ENCODE measurements around the gene CASP7. TPM values are rescaled to one million over a fixed set of nuclear protein-coding genes. Genes with fewer than 3 reads are reported as not detected.

Gene CASP7
- total and polyA plus RNA-seq, 10 of the 15 experiments (the other 5 are each of a cell fraction or from before 2014, with no cell fraction given) = 23.7 to 34.4 (median 28.7) TPM

GRCh38 chr10:113716109-113716910 lies 36.6 kb downstream of the CASP7 start:
- Histone ChIP-seq H2AFZ (ENCODE audit: control insufficient read depth, low read depth, low read length) (no peak overlapping the region), H3K4me1 (ENCODE audit: control insufficient read depth, insufficient read depth, low read length) (peaks cover 7% of the 10 kb centered on the region), H3K9me3 (replicated peaks; ENCODE audit: control insufficient read depth, insufficient read depth, low read length) (no peaks in the 10 kb centered on the region), H3K27ac (ENCODE audit: control insufficient read depth, insufficient read depth) (no peak overlapping the region), H3K4me2 (ENCODE audit: control insufficient read depth, insufficient read depth) (0 out of 2 replicates have a peak overlapping the region, but pooled peaks have one; percentile 34), H3K36me3 (ENCODE audit: control insufficient read depth in 2 of 2, insufficient read depth in 2 of 2, low read length in 1 of 2) (peaks cover 8 to 10% of the 10 kb centered on the region in 2 experiments; a peak in 3 of 4 replicates), H3K9ac (ENCODE audit: control insufficient read depth, insufficient read depth, low read length) (no peak overlapping the region), H3K4me3 (no peak overlapping the region), H4K20me1 (ENCODE audit: control insufficient read depth, insufficient read depth) (no peaks in the 10 kb centered on the region), H3K79me2 (ENCODE audit: control insufficient read depth, insufficient read depth, low read length) (no peaks in the 10 kb centered on the region), H3K27me3 (replicated peaks in 1 of 2; ENCODE audit: control insufficient read depth in 2 of 2, insufficient read depth in 2 of 2, low read length in 1 of 2) (no peaks in the 10 kb centered on the region)
- 34% methylated on average over 2 of the region's 2 CpGs for WGBS (ENCODE audit: insufficient coverage, insufficient replicate concordance, low lambda C conversion rate, missing lambda C conversion rate)
- ATAC-seq (peak; percentile 38), DNase-seq (ENCODE audit: low read depth, low spot score) (no peak), FAIRE-seq (no peak)
- in situ Hi-C loops (cut with MboI) (no loop called here), intact Hi-C loops (cut with micrococcal nuclease; ENCODE audit: unreplicated experiment) (no loop called here)
- RAD21 ChIA-PET (ENCODE audit: unreplicated experiment) = interaction anchor here (0.6 to 1.7 kb wide), 4 partner anchors 34 to 82 kb away, joined by 3 to 6 read pairs (median 4); partner anchors contain the start of gene PLEKHS1
- POLR2A ChIA-PET = no interaction called here
- SMC1A ChIA-PET (ENCODE audit: uncharacterized antibody, unreplicated experiment) = interaction anchor here (0.6 to 2.0 kb wide), 7 partner anchors 11 to 397 kb away, joined by 3 to 6 read pairs (median 3); partner anchors contain the start of gene CASP7
- CTCF ChIA-PET = interaction anchor here (0.5 to 1.6 kb wide), 9 partner anchors 11 to 730 kb away, joined by 3 to 6 read pairs (median 3); partner anchors contain the start of gene PLEKHS1
- no TSS peak for BruUV-seq (replicated peaks)
- TF ChIP-seq LARP7 (IDR thresholded peaks at IDR 0.05) (no peak), CEBPZ (IDR thresholded peaks at IDR 0.05; ENCODE audit: low read depth, low read length) (no peak), RCOR1 (conservative IDR thresholded peaks at IDR 0.05; ENCODE audit: low read depth, low read length) (no peak), PKNOX1 (IDR thresholded peaks at IDR 0.05) (no peak), DPF2 (IDR thresholded peaks at IDR 0.05) (peak; percentile 60), IRF4 (IDR thresholded peaks at IDR 0.05; ENCODE audit: low read depth, low read length) (peak; percentile 51; the same call in 1 of the 2 replicates), IKZF2 (IDR thresholded peaks at IDR 0.05) (peak; percentile 59 to 74; a peak in 3 of 4 replicates), RAD51 (IDR thresholded peaks at IDR 0.05) (no peak), MEF2A (IDR thresholded peaks at IDR 0.05; ENCODE audit: insufficient read depth, low read depth, low read length) (0 out of 2 replicates have a peak, but pooled peaks have one; percentile 48), REST (IDR thresholded peaks at IDR 0.05; ENCODE audit: low read depth, low read length) (peak; percentile 63), PML (IDR thresholded peaks at IDR 0.05; ENCODE audit: low read length) (0 out of 2 replicates have a peak, but pooled peaks have one; percentile 22), GABPA (IDR thresholded peaks at IDR 0.05; ENCODE audit: low read depth) (no peak), FOXM1 (IDR thresholded peaks at IDR 0.05; ENCODE audit: low read depth, low read length) (no peak), SUZ12 (IDR thresholded peaks at IDR 0.05; ENCODE audit: unreplicated experiment) (no peak), NFIC (IDR thresholded peaks at IDR 0.05; ENCODE audit: low read depth, low read length) (peak; percentile 81), RUNX3 (IDR thresholded peaks at IDR 0.05; ENCODE audit: low read length) (peak; percentile 69)
